NCI-H2196 (cell line): Measurements from ENCODE around the gene SRRM2.

Experiments used
- DNase-seq: peaks from one replicate; lab custom pipeline; 2025; ENCODE audit not compliant: unreplicated experiment; lab: John Stamatoyannopoulos, UW

SRRM2 gene

GRCh38 chr16:2818272-2818876, 65.9 kb downstream of the SRRM2 start:
- no peak for DNase-seq

GRCh38 chr16:2819179-2819938, 66.9 kb downstream of the SRRM2 start:
- DNase-seq: no peak

- no peak for DNase-seq
Measured at GRCh38 chr16:2819939-2820835, 67.7 kb downstream of the SRRM2 start.
